ENCODE results near the gene UTP15.

The UTP15 gene

GRCh38 chr5:73564675-73565074 is 868 bp upstream of the UTP15 start:
- peak overlapping the region; percentile 99 for H3K4me3 ChIP-seq (ENCODE audit: low read depth, low read length)

GRCh38 chr5:73565969-73566547 is 515 bp downstream of the UTP15 start:
- H3K4me3 ChIP-seq (ENCODE audit: low read depth, low read length), result peak overlapping the region; percentile 99

GRCh38 chr5:73582285-73583145 is 17.0 kb downstream of the UTP15 start:
- no peak overlapping the region for H3K4me3 ChIP-seq (ENCODE audit: low read depth, low read length)

DNA sequence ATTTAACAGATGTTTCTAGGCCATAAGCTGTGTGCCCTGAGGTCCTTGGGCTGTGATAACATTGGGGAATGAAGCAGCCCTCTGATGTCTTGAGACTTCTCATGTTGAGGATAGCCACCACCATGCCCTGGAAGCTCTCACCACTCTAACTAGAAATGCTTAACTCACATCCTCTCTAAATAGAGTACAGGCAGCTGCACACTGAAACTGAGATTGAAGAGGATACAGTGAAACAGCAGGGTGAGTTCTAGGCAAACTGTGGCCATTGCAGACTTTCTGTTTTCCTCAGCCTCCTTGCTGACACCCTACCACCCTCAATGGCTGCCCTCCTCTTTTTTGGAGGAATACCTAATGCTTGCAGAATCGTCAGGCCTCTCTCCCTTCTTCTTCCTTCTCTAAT is 22.4 kb downstream of the UTP15 start:
- H3K4me3 ChIP-seq (ENCODE audit: low read depth, low read length), result no peak overlapping the region

DNA sequence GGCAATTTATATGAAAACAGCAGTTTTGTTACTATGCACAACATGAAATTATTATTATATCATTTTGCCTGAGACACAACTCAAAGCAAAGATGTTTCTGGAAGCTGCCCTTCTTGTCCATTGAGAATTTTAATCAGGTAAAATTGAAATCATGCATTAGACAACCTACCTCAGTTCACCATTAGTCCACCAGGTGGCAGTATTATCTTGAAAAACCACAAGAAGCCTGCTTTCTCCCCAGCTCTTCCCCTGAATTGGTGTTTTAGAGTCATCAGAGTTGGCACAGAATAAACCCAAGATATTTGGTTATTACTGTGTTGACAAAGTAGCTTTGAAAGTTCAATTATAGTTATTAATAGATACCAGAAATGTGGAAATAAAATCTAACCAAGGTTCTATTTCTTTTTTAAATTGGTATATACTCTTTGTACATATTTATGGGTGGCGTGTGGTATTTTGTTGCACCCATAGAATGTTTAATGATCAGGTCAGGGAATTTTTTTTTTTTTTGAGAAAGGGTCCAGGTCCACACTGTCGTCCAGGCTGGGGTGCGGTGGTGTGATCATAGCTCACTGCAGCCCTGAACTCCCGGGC is 25.7 kb downstream of the UTP15 start:
- no peak overlapping the region for H3K4me3 ChIP-seq (ENCODE audit: low read depth, low read length)

DNA sequence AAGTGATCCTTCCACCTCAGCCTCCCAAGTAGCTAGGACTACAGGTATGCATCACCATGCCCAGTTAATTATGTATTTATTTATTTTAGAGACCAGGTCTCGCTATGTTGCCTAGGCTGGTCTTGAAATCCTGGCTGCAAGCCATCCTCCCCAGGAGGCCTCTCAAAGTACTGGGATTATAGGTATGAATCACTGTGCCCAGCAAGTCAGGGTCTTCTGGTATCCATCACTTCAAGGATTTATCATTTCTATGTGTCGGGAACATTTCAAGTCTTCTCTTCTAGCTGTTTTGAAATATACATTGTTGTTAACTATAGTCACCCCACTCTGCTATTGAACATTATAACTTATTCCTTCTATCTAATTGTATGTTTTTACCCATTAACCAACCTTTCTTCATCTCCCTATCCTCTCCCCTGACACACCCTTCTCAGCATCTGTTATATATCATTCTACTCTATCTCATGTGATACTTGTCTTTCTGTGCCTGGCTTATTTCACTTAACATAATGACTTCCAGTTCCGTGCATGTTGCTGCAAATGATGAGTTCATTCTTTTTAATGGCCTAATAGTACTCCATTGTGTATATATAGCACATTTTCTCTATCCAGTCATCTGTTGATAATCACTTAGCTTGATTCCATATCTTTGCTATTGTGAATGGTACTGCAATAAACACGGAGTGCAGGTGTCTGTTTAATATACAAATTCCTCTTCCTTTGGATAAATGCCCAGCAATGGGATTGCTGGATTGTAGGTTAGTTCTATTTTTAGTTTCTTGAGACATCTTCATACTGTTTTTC is 26.4 kb downstream of the UTP15 start:
- H3K4me3 ChIP-seq (ENCODE audit: low read depth, low read length), result no peak overlapping the region

DNA sequence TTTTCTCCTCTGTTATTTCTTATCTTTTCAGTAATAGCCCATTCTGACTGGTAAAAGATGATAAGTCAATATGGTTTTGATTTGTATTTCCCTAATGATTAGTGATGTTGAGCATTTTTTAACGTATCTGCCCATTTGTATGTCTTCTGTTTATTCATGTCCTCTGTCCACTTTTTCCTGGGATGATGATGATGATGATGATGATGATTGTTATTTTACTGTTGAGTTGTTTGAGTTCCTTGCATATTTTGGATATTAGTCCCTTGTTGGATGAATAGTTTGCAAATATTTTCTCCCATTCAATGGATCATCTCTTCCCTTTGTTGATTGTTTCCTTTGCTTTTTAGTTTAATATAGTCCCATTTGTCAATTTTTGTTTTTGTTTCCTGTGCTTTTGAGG is 27.0 kb downstream of the UTP15 start:
- no peak overlapping the region for H3K4me3 ChIP-seq (ENCODE audit: low read depth, low read length)

DNA sequence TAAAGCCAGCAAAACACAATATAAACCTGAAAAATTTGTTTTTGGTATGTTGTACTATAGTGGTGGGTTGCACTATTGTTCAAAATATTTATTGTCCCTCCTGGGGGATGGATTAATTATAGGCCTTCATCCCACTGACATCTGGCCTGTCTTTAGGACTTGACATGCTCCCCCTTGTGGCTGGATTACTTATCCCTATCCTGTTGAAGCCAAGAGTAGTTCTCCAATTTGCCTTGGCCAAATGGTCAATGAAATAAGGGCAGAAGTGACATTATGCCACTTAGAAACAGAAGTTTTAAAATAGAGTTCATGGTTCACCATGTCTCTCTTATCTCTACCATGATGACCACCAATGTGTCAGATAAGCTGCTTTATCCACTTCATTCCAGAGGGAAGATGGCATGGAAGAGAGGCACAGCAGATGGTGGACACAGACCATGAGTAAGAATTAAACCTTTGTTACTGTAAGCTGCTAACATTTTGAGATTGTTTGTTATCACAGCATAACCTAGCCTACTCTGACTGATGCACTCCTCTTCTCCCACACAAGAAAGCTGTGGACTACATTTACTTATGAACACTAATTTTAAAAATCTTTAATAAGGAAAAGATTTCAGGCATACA is 31.3 kb downstream of the UTP15 start:
- H3K4me3 ChIP-seq (ENCODE audit: low read depth, low read length), result no peak overlapping the region

- H3K4me3 ChIP-seq (ENCODE audit: low read depth, low read length), result no peak overlapping the region
Observed at GRCh38 chr5:73599380-73599779, 33.8 kb downstream of the UTP15 start.

- H3K4me3 ChIP-seq (ENCODE audit: low read depth, low read length), result no peak overlapping the region
Observed at GRCh38 chr5:73603998-73604397, 38.5 kb downstream of the UTP15 start.

DNA sequence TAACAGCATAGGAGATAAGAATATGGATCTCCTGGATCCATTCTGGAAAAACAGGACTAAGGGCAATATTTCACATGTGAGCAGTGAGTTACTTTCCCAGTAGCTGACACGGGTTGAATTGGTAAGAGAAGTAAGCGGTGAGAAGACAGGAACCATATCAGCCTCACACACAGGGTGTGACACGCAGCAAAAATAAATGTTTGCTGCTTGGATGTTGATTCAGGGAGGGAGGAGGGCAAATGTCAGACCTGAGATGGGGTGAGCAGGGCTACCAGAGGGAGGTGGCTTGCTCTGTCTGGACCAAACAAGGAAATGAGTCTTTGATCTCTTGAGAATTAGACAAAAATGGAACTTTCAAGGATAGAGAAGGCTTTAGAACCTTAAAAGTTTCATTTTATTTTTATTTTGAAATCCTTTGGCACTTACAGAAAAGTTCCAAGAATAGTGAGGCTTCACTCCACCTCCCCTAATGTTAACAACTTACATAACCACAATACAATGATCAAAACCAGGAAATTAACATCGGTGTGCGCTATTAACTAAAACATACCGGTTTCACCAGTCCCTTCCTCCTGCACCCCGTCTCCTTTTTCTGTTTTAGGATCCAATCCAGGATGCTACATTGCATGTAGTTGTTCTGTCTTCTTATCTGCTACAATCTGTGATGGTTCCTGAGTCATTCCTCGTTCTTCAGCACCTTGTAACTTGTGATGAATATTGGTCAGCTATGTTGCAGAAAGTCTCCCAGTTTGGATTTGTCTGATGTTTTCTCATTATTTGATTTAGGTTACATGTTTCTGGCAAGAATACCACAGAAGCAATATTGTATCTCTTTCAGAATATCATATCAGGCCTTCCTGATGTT is 39.9 kb downstream of the UTP15 start:
- H3K4me3 ChIP-seq (ENCODE audit: low read depth, low read length), result no peak overlapping the region

- no peak overlapping the region for H3K4me3 ChIP-seq (ENCODE audit: low read depth, low read length)
Observed at GRCh38 chr5:73606206-73606753, 40.7 kb downstream of the UTP15 start.

DNA sequence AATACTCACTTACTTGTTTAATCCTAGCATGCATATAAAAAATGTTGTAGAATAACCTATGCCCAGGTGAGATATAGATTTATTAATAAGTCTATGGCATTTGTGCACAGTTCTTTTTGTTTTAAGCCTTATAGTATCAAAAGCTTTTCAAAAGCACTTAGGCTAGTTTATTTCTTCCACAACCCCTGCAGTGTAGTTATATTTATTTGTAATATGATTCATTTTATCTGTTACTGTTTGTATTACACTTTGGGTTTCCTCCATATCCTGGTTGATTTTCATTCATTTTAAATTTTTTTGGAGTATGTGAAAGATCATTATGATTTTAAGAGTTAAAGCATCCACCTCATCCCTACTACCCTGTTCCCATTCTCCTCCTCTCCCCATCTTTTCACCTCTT is 41.7 kb downstream of the UTP15 start:
- H3K4me3 ChIP-seq (ENCODE audit: low read depth, low read length), result no peak overlapping the region

DNA sequence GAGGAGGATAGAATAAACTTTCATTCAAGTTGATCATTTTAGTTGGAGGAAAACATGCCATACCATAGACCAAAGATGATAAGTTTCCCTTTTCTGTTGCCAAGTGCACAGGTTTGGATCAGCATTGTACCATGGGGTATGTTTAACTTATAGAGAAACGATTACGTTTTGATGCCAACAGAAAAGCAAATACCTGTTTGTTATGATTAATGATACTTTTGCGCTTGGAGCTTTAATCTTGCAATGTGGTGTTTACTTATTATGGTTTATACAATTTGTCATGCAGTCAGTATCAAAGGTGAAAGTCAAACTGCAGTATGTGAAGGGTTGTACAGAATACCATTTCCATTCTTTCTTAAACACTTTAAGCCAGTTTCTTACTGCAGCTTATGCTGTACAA is 47.3 kb downstream of the UTP15 start:
- no peak overlapping the region for H3K4me3 ChIP-seq (ENCODE audit: low read depth, low read length)

DNA sequence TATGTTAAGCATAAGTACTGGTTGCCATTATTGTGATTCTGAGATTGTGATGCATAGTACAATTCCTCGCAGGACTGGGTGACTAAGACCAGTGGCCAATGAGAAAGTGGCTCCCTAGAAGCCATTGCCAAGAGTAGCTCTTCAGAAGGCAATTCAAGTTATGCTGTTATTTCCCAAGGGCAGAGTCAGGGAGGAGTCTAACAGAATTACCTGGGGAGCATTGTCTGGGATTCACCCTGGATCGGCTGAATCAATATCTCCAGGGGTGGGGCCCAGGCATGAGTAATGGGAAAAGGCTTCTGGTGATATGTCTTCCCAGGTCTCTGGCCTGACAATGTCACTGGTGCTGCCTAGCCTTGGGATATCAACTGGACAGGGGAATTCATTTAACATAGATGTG is 49.5 kb downstream of the UTP15 start:
- no peak overlapping the region for H3K4me3 ChIP-seq (ENCODE audit: low read depth, low read length)

- H3K4me3 ChIP-seq (ENCODE audit: low read depth, low read length), result no peak overlapping the region
Observed at GRCh38 chr5:73615947-73616346, 50.4 kb downstream of the UTP15 start.

- no peak overlapping the region for H3K4me3 ChIP-seq (ENCODE audit: low read depth, low read length)
Observed at GRCh38 chr5:73617510-73618279, 52.2 kb downstream of the UTP15 start.

DNA sequence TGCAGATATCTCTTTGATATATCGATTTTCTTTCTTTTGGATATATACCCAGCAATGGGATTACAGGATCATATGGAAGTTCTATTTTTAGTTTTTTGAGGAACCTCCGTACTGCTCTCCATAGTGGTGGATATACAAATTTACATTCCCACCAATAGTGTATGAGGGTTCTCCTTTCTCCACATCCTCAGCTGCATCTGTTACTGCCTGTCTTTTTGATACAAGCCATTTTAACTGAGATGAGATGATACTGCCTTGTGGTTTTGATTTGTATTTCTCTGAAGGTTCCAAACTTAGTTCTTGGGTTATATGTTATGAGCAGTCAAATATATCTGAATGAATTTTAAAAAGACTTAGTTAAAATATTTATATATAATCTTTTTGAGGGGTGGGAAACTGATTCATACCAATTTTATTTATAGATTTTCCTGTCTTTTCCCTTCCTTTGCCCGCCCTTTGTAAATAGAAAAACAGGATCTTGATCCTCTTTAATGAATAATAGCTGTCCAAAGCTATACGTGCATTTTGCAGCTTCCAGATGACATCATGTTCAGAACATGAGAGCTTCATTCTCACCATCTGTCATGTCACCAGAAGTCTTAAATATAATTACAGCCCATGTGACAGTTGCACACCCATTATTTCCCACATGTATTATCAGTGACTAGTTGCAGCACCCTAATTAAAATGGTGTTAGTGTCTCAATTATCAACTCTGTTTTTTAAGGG is 54.2 kb downstream of the UTP15 start:
- H3K4me3 ChIP-seq (ENCODE audit: low read depth, low read length), result no peak overlapping the region

All from iPS-11a (cell line).